HG03432 (cell line): ENCODE data around the gene AQP11.

ENCODE experiments used
- ATAC-seq: cut with Tn5 transposase; IDR thresholded peaks from one replicate; pipeline ENCODE4 v1.9.1; 2021; ENCODE audit warnings: mild to moderate bottlenecking, moderate library complexity; ENCODE audit not compliant: unreplicated experiment

Gene AQP11

DNA sequence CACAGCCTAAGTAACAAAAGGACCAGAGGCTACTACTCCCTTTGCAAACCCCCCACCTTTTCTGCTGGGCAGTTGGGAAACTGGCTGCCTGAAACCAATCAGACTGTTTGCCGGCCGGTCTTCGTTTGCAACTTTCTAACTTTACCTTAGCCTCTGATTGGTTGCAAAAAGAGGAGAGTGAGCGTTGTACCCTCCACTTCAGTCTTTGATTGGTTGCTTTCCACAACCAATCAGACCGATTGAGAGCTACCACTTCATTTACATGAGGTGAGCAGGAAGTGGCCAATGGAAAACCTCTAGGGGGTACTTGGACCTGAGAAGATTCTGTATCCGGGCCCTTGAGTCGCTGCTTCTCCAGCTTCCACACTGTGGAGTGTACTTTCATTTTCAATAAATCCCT lies 66.6 kb downstream of the AQP11 start:
- no peak for ATAC-seq

DNA sequence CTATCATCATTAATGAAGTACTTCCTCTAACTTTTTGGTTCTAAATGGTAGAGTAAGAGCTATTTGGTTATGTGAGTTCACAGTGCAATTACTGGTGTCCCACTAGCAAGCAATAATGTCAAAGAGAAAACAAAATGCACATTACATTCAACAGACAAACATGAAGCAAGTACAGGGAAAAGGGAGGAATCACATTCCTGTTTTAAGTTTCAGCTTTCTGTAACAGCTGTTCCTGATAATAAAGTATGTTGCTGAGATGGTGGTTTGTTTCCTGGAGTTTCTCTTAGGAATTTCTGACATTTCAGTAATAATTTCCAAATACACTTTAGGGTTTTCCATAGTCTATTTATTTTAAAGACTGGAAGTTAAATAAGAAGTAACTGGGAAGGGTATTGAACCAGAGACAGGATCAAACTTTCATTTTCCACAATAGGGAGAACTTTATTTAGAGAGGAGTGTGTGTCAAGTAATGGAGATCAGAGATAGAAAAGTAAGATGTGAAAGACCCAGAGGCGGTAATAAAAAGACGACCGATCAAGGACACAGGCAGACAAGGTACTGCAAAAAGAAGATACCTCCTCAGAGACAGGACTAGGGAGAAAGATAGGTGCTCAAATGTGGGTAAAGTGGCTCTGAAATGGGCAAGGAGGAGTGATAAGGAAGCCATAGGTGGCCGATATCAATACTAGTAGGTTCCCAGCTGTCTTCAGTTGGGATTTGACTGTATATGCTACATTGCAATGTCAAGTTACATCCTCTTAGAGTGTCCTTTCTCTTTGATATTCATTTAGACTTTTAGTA lies 68.7 kb downstream of the AQP11 start:
- ATAC-seq: no peak
